ENCODE data around the gene MRPL20. TPM values are rescaled to one million over a fixed set of nuclear protein-coding genes. Genes with fewer than 3 reads are reported as not detected.

Gene MRPL20
- total RNA-seq, 1 donor from 2014 or later: 86.9 TPM

DNA sequence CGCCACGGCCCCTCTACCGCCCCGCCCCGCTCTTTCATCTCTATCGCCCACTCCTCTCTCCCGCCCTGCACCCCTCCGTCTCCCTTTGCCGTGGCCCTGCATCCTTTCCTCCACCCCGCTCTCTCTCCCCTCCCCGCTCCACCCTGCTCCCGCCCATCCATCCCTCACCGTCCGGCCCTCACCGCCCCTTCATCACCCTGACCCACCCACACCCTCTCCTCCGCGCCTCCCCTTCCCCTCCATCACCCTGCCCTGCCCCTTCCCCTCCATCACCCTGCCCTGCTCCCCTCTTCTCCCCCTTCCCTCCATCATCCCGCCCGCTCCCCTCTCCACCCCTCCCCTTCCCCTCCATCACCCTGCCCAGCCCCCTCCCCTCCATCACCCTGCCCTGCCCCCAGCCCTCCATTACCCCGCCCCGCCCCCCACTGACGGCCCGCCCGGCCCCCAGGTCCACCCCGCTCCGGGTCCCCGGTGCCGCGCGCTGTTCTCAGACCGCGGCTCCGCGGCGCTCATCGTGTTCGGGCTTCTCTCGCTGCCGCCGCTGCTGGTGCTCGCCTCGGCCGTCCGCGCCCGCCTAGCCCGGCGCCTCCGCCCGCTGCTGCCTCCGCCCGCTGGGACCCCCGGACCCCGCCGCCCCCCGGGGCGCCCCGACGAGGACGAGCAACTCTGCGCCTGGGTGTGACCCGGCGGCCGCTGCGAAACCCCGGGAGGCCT is 20.2 kb upstream of the MRPL20 start:
- H3K36me3 Mint-ChIP-seq (ENCODE audit: unreplicated experiment): no peaks in the 10 kb centered on the region
- H3K27me3 Mint-ChIP-seq (ENCODE audit: unreplicated experiment): no peaks in the 10 kb centered on the region
- H3K9me3 Mint-ChIP-seq (ENCODE audit: unreplicated experiment): no peaks in the 10 kb centered on the region
- H3K4me3 Mint-ChIP-seq (ENCODE audit: unreplicated experiment): no peak overlapping the region
- TF ChIP-seq, protein P1, sequence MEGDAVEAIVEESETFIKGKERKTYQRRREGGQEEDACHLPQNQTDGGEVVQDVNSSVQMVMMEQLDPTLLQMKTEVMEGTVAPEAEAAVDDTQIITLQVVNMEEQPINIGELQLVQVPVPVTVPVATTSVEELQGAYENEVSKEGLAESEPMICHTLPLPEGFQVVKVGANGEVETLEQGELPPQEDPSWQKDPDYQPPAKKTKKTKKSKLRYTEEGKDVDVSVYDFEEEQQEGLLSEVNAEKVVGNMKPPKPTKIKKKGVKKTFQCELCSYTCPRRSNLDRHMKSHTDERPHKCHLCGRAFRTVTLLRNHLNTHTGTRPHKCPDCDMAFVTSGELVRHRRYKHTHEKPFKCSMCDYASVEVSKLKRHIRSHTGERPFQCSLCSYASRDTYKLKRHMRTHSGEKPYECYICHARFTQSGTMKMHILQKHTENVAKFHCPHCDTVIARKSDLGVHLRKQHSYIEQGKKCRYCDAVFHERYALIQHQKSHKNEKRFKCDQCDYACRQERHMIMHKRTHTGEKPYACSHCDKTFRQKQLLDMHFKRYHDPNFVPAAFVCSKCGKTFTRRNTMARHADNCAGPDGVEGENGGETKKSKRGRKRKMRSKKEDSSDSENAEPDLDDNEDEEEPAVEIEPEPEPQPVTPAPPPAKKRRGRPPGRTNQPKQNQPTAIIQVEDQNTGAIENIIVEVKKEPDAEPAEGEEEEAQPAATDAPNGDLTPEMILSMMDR (IDR thresholded peaks at IDR 0.05): no peak
- no peak overlapping the region for H3K27ac Mint-ChIP-seq (ENCODE audit: unreplicated experiment)
- H3K4me1 Mint-ChIP-seq (ENCODE audit: unreplicated experiment): peaks cover 26% of the 10 kb centered on the region
- DNase-seq (ENCODE audit: extremely low spot score, unreplicated experiment): peak; percentile 84

DNA sequence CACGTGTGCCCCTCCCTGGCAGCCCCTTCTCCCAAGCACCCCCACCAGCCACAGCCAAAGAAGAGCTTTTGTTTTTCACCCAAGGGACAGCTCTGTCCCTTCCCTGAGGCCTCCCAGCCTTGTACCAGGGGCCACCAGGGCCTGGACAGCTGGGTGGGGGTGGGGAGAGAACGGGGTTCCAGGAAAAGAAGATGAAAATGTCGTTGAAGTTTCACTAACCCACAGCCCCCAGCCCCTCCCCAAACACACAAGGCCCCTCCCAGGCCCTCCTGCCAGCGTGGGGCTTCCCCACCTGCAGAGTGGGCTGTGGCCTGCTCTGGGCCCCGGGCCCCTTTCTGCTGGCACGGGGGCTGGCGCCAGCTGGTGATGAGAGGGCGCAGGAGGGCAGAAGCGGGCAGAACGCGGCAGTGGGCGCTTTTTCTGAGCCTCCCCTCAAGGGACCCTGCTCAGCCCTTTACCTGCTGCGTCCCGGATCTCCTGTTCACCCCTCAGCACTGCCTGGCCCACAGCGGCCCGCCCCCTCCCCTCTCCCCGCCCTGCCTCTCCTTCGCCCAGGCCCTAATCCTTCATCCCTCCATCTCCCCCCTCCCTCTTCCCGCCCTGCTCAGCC is 19.5 kb upstream of the MRPL20 start:
- Mint-ChIP-seq H3K27ac (ENCODE audit: unreplicated experiment) (no peak overlapping the region), H3K4me1 (ENCODE audit: unreplicated experiment) (peaks cover 21% of the 10 kb centered on the region), H3K4me3 (ENCODE audit: unreplicated experiment) (no peak overlapping the region), H3K36me3 (ENCODE audit: unreplicated experiment) (no peaks in the 10 kb centered on the region), H3K9me3 (ENCODE audit: unreplicated experiment) (no peaks in the 10 kb centered on the region), H3K27me3 (ENCODE audit: unreplicated experiment) (no peaks in the 10 kb centered on the region)
- TF ChIP-seq, protein P1 (IDR thresholded peaks at IDR 0.05): no peak
- no peak for DNase-seq (ENCODE audit: extremely low spot score, unreplicated experiment)

DNA sequence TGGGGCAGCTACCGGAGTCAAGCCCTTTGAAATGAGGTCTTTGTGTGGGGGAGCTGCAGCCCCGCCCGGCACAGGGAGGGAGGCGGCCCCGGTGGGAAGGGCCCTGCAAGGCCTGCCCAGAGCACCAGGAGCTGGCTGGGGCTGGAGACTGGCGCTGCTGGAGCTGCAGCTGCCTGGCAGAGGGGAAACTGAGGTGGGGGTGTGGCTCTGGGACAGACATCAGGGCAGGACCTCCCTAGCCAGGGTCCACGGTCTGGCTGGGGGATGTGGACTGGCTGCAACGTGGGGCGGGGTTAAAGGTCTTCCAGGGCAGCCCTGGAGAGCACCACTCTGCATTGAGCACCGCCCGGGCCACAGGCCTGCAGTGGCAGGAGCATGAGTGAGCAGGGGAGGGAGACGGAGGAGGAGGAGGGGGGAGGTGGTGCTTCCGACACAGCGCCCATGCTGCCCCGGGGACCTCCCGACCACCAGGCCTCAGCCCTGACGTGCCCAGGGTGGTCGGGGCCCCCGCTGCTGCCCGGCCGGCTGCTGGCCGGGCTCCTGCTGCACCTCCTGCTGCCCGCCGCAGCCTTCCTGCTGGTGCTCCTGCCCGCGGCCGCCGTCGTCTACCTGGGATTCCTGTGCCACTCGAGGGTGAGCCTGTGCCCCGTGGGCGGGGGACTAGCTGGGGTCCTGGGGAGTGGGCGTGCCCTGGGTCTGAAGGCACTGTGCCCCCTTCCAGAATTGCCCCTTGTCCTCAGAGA is 18.8 kb upstream of the MRPL20 start:
- peaks cover 16% of the 10 kb centered on the region for H3K4me1 Mint-ChIP-seq (ENCODE audit: unreplicated experiment)

DNA sequence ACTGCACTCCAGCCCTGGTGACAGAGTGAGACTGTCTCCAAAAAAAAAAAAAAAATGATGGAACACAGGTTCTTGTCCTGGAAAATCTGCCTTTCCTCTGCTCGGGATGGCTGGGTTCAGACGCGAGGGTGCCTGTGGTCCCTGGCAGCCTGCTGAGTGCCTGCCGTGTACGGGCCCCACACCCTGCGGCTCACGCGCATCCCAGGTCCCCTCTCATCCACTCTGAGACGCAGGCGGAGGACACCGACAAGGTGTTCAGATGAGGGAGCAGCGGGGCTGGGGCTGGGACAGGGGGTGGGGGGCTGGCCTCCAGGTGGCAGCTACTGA is 18.3 kb upstream of the MRPL20 start:
- Mint-ChIP-seq H3K4me1 (ENCODE audit: unreplicated experiment) (peaks cover 12% of the 10 kb centered on the region), H3K9me3 (ENCODE audit: unreplicated experiment) (no peaks in the 10 kb centered on the region), H3K4me3 (ENCODE audit: unreplicated experiment) (no peak overlapping the region), H3K27ac (ENCODE audit: unreplicated experiment) (no peak overlapping the region), H3K36me3 (ENCODE audit: unreplicated experiment) (no peaks in the 10 kb centered on the region), H3K27me3 (ENCODE audit: unreplicated experiment) (no peaks in the 10 kb centered on the region)
- no peak for DNase-seq (ENCODE audit: extremely low spot score, unreplicated experiment)
- TF ChIP-seq, protein P1 (IDR thresholded peaks at IDR 0.05): no peak

More for the DNA sequence above, 18.8 kb upstream of the MRPL20 start:
- no peaks in the 10 kb centered on the region for H3K27me3 Mint-ChIP-seq (ENCODE audit: unreplicated experiment)
- H3K4me3 Mint-ChIP-seq (ENCODE audit: unreplicated experiment): no peak overlapping the region
- no peak for DNase-seq (ENCODE audit: extremely low spot score, unreplicated experiment)
- TF ChIP-seq, protein P1 (IDR thresholded peaks at IDR 0.05): no peak
- no peak overlapping the region for H3K27ac Mint-ChIP-seq (ENCODE audit: unreplicated experiment)
- no peaks in the 10 kb centered on the region for H3K36me3 Mint-ChIP-seq (ENCODE audit: unreplicated experiment)
- no peaks in the 10 kb centered on the region for H3K9me3 Mint-ChIP-seq (ENCODE audit: unreplicated experiment)

DNA sequence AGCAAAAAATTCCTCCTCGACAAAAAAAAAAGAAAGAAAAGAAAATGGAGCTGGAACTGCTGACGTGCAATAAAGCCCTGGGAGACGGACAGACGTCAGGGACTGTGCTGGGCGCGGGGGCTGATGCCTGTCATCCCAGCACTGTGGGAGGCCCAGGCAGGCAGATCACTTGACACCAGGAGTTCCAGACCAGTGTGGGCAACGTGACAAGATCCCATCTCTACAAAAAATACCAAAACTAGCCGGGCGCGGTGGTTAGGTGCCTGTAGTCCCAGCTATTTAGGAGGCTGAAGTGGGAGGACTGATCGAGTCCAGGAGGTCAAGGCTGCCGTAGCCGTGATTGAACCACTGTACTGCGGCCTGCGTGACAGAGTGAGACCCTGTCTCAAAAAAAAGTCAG is 17.6 kb upstream of the MRPL20 start:
- Mint-ChIP-seq H3K9me3 (ENCODE audit: unreplicated experiment) (no peaks in the 10 kb centered on the region), H3K4me1 (ENCODE audit: unreplicated experiment) (peaks cover 5% of the 10 kb centered on the region), H3K27me3 (ENCODE audit: unreplicated experiment) (no peaks in the 10 kb centered on the region), H3K27ac (ENCODE audit: unreplicated experiment) (no peak overlapping the region), H3K36me3 (ENCODE audit: unreplicated experiment) (no peaks in the 10 kb centered on the region), H3K4me3 (ENCODE audit: unreplicated experiment) (no peak overlapping the region)
- TF ChIP-seq, protein P1 (IDR thresholded peaks at IDR 0.05): no peak
- no peak for DNase-seq (ENCODE audit: extremely low spot score, unreplicated experiment)
